Liver (tissue), 3 donors: Measurements from ENCODE around the gene ANKRD23.

Source experiments
- GABPA ChIP-seq, 2 donors: IDR thresholded peaks in 1 of 2; conservative IDR thresholded peaks in 1 of 2; 2 replicates each; pipeline ENCODE4 v1.6.1; 2016; ENCODE audit warnings: antibody characterized with exemption in 2 of 2, mild to moderate bottlenecking in 1 of 2, moderate library complexity in 1 of 2
- HNF4A ChIP-seq, 2 donors: conservative IDR thresholded peaks; 2 replicates each; pipeline ENCODE4 v1.6.1; 2016; ENCODE audit warnings: antibody characterized with exemption in 2 of 2, mild to moderate bottlenecking in 2 of 2
- YY1 ChIP-seq: IDR thresholded peaks from 2 replicates; pipeline ENCODE4 v1.6.1; 2016; ENCODE audit warnings: antibody characterized with exemption, mild to moderate bottlenecking
- TF ChIP-seq, protein P1 (sequence below): fragments of 150-350 bp; IDR thresholded peaks from 2 replicates; pipeline ENCODE4 v1.5.1; 2017; ENCODE audit warnings: improper control_type of control experiment, low read depth, low read length; ENCODE audit not compliant: missing input control
- TF ChIP-seq, protein P2 (sequence below): IDR thresholded peaks from 2 replicates; pipeline ENCODE4 v1.6.1; 2016; ENCODE audit warnings: antibody characterized with exemption
- TF ChIP-seq, protein P3 (sequence below): IDR thresholded peaks from 2 replicates; pipeline ENCODE4 v1.6.1; 2016; ENCODE audit warnings: antibody characterized with exemption, mild to moderate bottlenecking
- donor health status: healthy.
- donor health status: healthy.

DNA sequence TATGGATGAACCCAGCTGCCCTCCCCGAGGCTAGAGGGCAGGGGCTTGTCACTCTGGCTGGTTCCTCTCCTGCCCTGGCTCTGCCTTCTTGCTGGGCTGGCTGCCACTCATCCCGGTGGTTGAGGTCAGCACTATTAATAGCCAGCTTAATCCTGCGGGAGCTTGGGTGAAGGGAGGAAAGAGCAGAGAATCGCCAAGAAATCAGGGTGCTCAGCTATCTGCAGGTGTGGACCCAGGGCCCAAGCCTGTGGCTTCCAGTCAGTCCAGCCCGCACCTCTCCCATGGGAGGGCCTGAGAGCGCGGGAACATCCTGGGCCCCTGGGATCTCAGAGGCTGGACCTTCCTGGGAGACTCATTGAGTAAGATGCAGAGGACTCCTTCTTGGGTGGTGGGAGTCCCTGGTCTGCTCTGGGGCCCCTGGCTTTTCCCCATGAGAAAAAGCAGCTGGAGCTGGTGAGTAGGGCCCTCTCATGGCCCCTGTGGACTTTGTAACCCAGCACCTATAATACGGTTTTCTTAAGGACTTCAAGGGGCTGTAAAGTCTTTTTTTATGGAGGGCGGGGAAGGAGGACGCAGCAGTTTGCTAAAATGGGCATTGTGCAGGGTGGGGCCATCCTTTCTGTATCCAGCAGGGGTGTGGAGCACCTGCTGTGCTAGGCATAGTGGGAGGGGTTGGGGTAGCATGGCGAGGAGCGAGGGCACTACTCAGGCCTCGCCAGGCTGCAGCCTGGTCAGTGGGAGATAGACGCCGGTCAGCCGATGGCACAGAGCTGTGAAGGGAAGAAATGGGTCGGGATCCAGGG lies 55.2 kb downstream of the ANKRD23 start:
- TF ChIP-seq, protein P1, sequence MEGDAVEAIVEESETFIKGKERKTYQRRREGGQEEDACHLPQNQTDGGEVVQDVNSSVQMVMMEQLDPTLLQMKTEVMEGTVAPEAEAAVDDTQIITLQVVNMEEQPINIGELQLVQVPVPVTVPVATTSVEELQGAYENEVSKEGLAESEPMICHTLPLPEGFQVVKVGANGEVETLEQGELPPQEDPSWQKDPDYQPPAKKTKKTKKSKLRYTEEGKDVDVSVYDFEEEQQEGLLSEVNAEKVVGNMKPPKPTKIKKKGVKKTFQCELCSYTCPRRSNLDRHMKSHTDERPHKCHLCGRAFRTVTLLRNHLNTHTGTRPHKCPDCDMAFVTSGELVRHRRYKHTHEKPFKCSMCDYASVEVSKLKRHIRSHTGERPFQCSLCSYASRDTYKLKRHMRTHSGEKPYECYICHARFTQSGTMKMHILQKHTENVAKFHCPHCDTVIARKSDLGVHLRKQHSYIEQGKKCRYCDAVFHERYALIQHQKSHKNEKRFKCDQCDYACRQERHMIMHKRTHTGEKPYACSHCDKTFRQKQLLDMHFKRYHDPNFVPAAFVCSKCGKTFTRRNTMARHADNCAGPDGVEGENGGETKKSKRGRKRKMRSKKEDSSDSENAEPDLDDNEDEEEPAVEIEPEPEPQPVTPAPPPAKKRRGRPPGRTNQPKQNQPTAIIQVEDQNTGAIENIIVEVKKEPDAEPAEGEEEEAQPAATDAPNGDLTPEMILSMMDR: no peak
- TF ChIP-seq YY1 (no peak), HNF4A (conservative IDR thresholded peaks at IDR 0.05) (peak in 1 of 2 donors; percentile 5), GABPA (IDR thresholded peaks at IDR 0.05 in 1 of 2, conservative IDR thresholded peaks at IDR 0.05 in 1 of 2) (no peak)
- TF ChIP-seq, protein P2, sequence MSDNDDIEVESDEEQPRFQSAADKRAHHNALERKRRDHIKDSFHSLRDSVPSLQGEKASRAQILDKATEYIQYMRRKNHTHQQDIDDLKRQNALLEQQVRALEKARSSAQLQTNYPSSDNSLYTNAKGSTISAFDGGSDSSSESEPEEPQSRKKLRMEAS: no peak
- TF ChIP-seq, protein P3, sequence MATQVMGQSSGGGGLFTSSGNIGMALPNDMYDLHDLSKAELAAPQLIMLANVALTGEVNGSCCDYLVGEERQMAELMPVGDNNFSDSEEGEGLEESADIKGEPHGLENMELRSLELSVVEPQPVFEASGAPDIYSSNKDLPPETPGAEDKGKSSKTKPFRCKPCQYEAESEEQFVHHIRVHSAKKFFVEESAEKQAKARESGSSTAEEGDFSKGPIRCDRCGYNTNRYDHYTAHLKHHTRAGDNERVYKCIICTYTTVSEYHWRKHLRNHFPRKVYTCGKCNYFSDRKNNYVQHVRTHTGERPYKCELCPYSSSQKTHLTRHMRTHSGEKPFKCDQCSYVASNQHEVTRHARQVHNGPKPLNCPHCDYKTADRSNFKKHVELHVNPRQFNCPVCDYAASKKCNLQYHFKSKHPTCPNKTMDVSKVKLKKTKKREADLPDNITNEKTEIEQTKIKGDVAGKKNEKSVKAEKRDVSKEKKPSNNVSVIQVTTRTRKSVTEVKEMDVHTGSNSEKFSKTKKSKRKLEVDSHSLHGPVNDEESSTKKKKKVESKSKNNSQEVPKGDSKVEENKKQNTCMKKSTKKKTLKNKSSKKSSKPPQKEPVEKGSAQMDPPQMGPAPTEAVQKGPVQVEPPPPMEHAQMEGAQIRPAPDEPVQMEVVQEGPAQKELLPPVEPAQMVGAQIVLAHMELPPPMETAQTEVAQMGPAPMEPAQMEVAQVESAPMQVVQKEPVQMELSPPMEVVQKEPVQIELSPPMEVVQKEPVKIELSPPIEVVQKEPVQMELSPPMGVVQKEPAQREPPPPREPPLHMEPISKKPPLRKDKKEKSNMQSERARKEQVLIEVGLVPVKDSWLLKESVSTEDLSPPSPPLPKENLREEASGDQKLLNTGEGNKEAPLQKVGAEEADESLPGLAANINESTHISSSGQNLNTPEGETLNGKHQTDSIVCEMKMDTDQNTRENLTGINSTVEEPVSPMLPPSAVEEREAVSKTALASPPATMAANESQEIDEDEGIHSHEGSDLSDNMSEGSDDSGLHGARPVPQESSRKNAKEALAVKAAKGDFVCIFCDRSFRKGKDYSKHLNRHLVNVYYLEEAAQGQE: no peak
